ENCODE results near the gene ELAVL4.

ELAVL4 gene

GRCh38 chr1:50180367-50180766 is 71.6 kb downstream of the ELAVL4 start:
- DNase-seq = no peak

- DNase-seq = no peak
Measured at GRCh38 chr1:50181027-50181663, 72.4 kb downstream of the ELAVL4 start.

- no peak for DNase-seq
Measured at GRCh38 chr1:50183378-50184133, 74.8 kb downstream of the ELAVL4 start.

GRCh38 chr1:50189369-50189768 is 80.6 kb downstream of the ELAVL4 start:
- no peak for DNase-seq

GRCh38 chr1:50193002-50193401 is 84.3 kb downstream of the ELAVL4 start:
- no peak for DNase-seq

- no peak for DNase-seq
Measured at GRCh38 chr1:50195205-50195604, 86.5 kb downstream of the ELAVL4 start.

- DNase-seq = no peak
Measured at GRCh38 chr1:50196081-50196480, 87.4 kb downstream of the ELAVL4 start.

- no peak for DNase-seq
Measured at GRCh38 chr1:50197216-50197615, 88.5 kb downstream of the ELAVL4 start.

GRCh38 chr1:50208315-50208714 is 99.6 kb downstream of the ELAVL4 start:
- DNase-seq = no peak

GRCh38 chr1:50208756-50209155 is 100.0 kb downstream of the ELAVL4 start:
- DNase-seq = no peak

- no peak for DNase-seq
Measured at GRCh38 chr1:50209749-50210148, 101.0 kb downstream of the ELAVL4 start.

- DNase-seq = no peak
Measured at GRCh38 chr1:50213505-50213904, 104.8 kb downstream of the ELAVL4 start.

GRCh38 chr1:50214717-50215116 is 106.0 kb downstream of the ELAVL4 start:
- DNase-seq = no peak

GRCh38 chr1:50218344-50219120 is 109.8 kb downstream of the ELAVL4 start:
- DNase-seq = no peak

- no peak for DNase-seq
Measured at GRCh38 chr1:50228871-50229384, 120.2 kb downstream of the ELAVL4 start.

GRCh38 chr1:50231209-50231608 is 122.5 kb downstream of the ELAVL4 start:
- DNase-seq = no peak

- no peak for DNase-seq
Measured at GRCh38 chr1:50232336-50232735, 123.6 kb downstream of the ELAVL4 start.

- DNase-seq = no peak
Measured at GRCh38 chr1:50236656-50237055, 127.9 kb downstream of the ELAVL4 start.

GRCh38 chr1:50237056-50237455 is 128.3 kb downstream of the ELAVL4 start:
- no peak for DNase-seq

- no peak for DNase-seq
Measured at GRCh38 chr1:50243939-50244338, 135.2 kb downstream of the ELAVL4 start.

- no peak for DNase-seq
Measured at GRCh38 chr1:50246869-50247268, 138.1 kb downstream of the ELAVL4 start.

- no peak for DNase-seq
Measured at GRCh38 chr1:50251702-50252101, 143.0 kb downstream of the ELAVL4 start.

- DNase-seq = no peak
Measured at GRCh38 chr1:50252196-50252595, 143.5 kb downstream of the ELAVL4 start.

Measured in CD4-positive, alpha-beta T cell treated with Interleukin-4 for 1 hour (primary cell).